T47D (cell line): ENCODE results near the gene SFTA2.
"Not testable (repeated sequence)": the region's sequence is repeated elsewhere in the genome, so short reads cannot be mapped to it uniquely, and the experiment has no call there.

Experiments
- DNase-seq, 2 experiments: peaks; one replicate each; pipeline versions ENCODE4 v3.0.0 to v3.0.0-alpha.2; 2011 to 2012; ENCODE audit warnings: low read depth in 1 of 2, low spot score in 1 of 2
- JUND ChIP-seq: IDR thresholded peaks from 2 replicates; pipeline ENCODE4 v1.6.1; 2012; ENCODE audit warnings: low read depth
- in situ Hi-C: cut with HindIII; loops from 2 replicates; pipeline ENCODE4 v1.10.0; 2016; ENCODE audit warnings: low sequenced_read_pairs, low pct_unique_long_range_greater_than_20kb

The SFTA2 gene

DNA sequence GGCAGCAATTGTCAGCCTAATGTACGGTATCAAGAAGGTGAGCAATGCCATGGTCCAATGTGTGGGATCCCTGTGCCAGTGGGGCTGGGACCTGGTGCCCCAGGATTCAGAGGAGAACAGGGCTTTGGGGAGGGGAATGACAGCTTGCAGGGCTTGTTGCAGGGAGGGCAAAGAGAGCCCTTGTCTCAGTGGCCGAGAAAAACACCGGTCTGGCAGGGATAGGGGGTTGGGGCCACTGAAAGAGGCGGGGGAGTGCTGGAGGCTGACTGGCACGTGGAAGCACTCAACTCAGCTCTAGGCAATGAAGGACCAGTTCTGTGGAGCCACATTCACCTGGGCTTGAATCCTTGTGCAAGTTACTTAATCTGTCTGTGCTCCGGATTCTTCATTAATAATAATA, 5.3 kb upstream of the SFTA2 start:
- DNase-seq, result no peak
- in situ Hi-C loops, result no loop called here
- TF ChIP-seq JUND, result no peak

GRCh38 chr6:30935018-30935417, 3.0 kb upstream of the SFTA2 start:
- DNase-seq, result no peak
- in situ Hi-C loops, result no loop called here
- TF ChIP-seq JUND, result no peak

DNA sequence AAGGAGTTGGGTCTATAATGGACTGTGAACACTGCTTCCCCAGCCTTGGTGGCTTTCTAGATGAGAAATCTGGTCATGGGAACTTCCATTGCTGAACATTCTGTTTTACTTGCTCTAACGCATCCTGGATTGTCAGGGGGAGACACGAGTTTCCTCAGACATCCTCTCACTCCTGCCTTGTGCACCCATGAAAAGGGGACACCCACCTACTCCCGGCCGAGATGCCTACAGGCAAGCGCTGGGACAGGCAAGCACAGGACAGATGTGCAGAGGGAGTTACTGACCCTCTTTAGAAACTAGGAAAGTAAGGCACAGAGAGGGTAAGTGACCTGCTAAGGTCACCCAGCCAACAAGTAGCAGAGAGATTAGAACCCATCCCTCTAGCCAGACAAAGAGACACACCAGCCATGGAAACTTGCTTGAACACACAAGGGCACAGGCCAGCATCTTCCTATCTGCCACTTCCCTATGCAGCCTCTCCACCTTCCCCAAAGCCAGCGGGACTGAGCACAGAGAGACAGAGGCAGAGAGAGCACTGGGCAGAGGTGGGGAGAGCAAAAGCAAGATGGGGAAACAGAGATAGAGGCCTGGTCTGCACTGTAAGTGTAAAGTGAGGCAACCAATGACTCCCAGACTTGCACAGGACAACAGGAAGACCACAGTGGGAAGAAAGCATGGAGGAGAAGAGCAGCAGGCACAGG, 845 bp upstream of the SFTA2 start:
- TF ChIP-seq JUND, result no peak
- in situ Hi-C loops, result no loop called here
- no peak for DNase-seq

GRCh38 chr6:30931272-30931671, 698 bp downstream of the SFTA2 start:
- in situ Hi-C loops, result no loop called here

GRCh38 chr6:30930506-30930905, 1.5 kb downstream of the SFTA2 start:
- in situ Hi-C loops, result no loop called here
- no peak for TF ChIP-seq JUND
- DNase-seq, result no peak

More at GRCh38 chr6:30931272-30931671, 698 bp downstream of the SFTA2 start:
- DNase-seq, result no peak
- TF ChIP-seq JUND, result no peak

GRCh38 chr6:30928677-30929076, 3.3 kb downstream of the SFTA2 start:
- in situ Hi-C loops, result no loop called here
- no peak for TF ChIP-seq JUND

GRCh38 chr6:30927080-30927479, 4.9 kb downstream of the SFTA2 start:
- DNase-seq, in situ Hi-C loops: not testable (repeated sequence)

More at GRCh38 chr6:30928677-30929076, 3.3 kb downstream of the SFTA2 start:
- no peak for DNase-seq

DNA sequence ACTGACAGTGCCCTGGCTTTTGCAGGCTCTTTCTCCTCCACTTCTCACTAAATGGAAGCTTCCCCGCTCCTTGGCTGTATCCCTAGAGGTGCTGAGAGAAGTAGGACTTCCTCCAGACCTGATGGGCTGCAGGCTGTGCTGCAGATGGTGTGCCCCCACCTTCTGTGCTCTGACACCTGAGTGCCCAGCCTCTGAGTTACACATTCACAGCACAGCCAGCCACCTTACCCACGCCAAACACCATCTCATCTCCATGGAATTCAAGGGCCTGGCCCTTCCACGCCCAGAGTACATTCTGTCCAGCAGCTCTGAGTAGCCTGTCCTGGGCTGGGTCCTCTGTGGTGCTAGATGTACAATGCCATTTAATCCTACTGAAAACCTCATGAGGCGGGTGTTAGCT, 5.3 kb downstream of the SFTA2 start:
- in situ Hi-C loops, result no loop called here
- TF ChIP-seq JUND, result no peak
- DNase-seq, result no peak

- DNase-seq, in situ Hi-C loops: not testable (repeated sequence)
Measured at GRCh38 chr6:30924040-30924627, 7.8 kb downstream of the SFTA2 start.

GRCh38 chr6:30922447-30922852, 9.5 kb downstream of the SFTA2 start:
- no peak for TF ChIP-seq JUND
- in situ Hi-C loops, result no loop called here
- DNase-seq, result no peak

DNA sequence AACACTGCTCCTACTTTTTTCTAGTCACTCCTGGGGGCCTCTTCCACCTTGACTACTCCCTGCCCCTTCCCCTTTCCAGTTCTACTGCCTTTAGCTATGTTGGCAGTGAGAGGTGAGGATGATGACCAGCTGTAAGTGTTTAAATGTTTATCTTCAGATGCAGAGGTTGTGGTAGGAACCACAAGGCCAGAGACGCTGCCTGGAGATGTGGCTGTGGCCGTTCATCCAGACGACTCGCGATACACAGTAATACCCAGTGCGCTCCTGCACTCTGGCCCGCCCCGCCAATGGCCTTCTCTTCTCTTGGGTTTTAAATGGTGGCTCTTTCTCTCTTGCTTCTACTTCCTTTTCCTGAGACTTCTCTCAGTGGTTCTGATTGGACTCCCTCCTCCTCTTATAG, 13.3 kb downstream of the SFTA2 start:
- TF ChIP-seq JUND, result no peak
- DNase-seq, result no peak
- in situ Hi-C loops, result no loop called here

- no peak for DNase-seq
- TF ChIP-seq JUND, result no peak
- in situ Hi-C loops, result no loop called here
Measured at GRCh38 chr6:30917487-30917886, 14.5 kb downstream of the SFTA2 start.

GRCh38 chr6:30917041-30917440, 14.9 kb downstream of the SFTA2 start:
- TF ChIP-seq JUND, result no peak
- in situ Hi-C loops, result no loop called here
- DNase-seq, result no peak

- in situ Hi-C loops, result no loop called here
Measured at GRCh38 chr6:30915591-30915946, 16.4 kb downstream of the SFTA2 start.

More at GRCh38 chr6:30915591-30915946, 16.4 kb downstream of the SFTA2 start:
- TF ChIP-seq JUND, result no peak
- peak; percentile 79 to 82 for DNase-seq
